HG03025 (cell line): ENCODE measurements around the gene METTL5.
"Not testable (repeated sequence)": the region's sequence is repeated elsewhere in the genome, so short reads cannot be mapped to it uniquely, and the experiment has no call there.

Source experiments
- ATAC-seq: cut with Tn5 transposase; IDR thresholded peaks from one replicate; pipeline ENCODE4 v1.9.1; 2021; ENCODE audit warnings: mild to moderate bottlenecking, moderate library complexity; ENCODE audit not compliant: unreplicated experiment, low FRiP score

Gene METTL5

DNA sequence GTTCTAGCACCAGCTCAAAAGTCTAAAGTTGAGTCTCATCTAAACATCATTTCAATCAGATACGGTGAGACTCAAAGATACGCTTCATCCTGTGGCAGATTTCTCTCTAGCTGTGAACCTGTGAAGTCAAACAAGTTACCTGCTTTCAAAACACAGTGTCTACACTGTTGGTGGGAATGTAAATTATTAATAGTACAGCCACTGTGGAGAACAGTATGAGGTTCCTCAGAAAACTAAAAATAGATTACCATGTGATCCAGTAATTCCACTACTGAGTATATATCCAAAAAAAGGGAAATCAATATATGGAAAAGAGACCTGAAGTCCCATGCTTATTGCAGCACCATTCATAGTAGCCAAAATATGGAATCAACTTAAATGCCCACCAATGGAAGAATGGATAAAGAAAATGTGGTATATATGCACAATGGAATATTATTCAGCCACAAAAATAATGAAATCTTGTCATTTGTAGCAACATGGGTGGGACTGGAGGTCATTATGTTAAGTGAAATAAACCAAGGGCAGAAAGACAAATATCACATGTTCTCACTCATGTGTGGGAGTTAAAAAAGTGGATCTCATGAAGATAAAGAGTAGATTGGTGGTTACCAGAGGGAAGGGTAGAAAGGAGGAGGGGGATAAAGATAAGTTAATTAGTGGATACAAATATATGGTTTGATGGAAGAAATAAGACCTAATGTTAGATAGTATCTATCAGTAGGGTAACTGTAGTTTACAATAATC, 14.2 kb upstream of the METTL5 start:
- ATAC-seq = no peak

DNA sequence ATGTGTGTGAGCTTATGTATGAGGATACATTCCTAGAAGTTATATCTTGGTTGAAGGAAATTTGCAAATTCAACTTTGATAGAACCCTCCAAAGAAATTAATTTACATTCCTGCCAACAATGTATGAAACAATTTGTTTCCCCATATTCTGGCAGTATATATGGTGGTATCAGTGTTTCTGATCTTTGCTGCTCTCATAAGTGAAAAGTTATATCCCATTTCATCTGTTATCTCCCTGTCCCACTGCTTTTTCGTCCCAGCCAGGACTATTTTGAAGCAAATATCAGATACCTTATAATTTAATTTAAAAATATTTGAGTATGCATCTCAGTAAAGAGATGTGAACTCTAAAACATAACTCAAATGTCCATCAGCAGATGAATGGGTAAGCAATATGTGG, 9.7 kb upstream of the METTL5 start:
- ATAC-seq = no peak

DNA sequence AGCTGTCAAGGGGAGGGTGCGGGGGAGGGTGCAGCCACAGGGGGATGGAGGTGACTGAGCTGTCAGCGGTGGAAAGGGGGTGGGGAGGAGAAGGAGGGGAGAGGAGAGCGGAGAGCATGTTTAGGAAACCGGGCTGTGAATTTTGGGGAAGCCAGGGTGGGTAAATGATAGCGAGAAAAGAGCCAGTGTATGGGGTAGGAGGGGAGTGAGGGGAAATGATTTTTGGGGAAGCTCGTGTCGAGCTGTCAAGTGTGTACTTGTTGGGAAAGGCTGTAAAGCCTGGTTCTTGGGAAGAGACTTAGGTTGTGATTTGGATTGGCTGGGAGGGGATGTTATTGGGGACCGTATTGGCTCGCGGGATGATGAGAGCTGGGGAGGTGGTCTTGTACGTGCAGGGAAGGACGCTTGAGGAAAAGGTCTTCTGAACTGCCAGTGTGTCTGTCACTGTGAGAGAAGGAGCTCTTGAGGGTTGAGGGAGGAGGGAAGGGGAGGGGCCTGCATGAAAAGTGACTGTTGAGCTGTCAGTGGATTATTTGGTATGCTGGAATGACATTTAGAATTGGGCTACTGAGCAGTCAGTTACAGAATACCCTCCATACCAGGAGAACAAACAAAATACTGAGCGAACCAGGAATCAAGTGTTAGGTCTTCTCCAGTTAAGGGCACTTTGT, 3.6 kb upstream of the METTL5 start:
- peak; percentile 27 for ATAC-seq

DNA sequence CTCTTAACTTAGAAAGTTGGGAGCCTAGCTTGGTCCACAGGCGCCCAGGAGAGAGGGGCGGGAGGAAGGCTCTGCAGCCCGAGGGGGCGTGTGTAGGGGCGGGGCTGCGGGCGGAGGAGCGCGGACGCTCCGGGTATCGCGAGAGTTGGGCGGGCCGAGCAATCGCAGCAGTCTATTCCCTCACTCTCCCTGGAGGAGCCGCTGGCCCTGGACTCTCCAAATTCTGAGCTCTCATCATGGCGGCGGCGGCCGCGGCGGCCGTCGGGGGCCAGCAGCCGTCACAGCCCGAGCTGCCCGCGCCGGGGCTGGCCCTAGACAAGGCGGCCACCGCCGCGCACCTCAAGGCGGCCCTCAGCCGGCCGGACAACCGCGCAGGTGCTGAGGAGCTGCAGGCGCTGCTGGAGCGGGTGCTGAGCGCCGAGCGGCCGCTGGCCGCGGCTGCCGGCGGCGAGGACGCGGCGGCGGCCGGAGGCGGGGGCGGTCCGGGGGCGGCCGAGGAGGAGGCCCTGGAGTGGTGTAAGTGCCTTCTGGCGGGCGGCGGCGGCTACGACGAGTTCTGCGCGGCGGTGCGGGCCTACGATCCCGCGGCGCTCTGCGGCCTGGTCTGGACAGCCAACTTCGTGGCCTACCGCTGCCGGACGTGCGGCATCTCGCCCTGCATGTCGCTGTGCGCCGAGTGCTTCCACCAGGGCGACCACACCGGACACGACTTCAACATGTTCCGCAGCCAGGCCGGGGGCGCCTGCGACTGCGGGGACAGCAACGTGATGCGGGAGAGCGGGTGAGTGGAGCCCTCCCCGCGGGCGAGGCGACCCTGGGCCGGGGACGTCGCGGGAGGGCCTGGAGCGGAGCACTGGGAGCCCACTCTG, 2.8 kb upstream of the METTL5 start, which contains the start of gene UBR3:
UBR3 (plus strand) TSS at position 183 of the 869 bp plus-strand sequence; CDS start at position 237, 54 bp downstream.
- peak; percentile 73 for ATAC-seq

DNA sequence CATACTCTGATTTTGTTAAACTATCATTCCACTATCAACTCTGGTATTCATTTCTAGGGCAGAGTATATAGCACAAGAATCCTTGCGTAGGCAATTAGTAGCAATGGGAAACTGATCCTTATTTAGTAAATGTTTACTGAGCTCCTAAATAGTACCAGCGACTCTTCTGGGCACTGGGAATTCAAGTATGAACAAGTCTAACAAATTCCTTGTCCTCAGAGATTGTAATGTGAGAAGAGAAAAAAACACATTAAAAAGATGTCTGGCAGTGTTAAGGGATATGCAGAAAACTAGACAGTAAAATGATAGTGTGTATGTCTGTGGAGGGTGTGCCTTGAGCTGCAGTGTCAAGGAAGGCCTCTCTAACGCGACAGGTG, 721 bp downstream of the METTL5 start:
- no peak for ATAC-seq

DNA sequence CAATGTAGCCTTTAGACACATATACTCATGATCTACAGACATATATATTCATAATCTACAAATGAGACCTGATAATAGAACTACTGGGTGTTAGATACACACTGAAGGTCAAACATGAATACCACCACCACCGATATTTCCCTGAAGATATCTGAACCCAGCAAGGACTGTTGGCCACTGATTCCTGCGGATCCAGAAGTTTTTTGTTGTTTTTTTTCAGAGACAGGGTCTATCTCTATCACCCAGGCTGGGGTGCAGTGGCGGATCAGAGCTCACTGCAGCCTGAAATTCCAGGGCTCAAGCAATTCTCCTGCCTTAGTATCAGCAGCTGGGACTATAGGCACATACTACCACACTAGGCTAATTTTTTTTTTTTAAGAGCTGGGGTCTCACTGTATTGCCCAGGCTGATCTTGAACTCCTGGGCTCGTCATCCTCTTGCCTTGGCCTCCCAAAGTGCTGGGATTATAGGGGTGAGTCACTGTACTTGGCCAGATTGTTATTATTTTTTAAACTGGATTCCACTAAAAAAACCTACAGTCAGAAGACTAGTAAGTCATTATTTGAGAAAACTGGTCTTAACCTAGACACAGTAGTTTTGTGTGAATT, 1.8 kb downstream of the METTL5 start:
- no peak for ATAC-seq

DNA sequence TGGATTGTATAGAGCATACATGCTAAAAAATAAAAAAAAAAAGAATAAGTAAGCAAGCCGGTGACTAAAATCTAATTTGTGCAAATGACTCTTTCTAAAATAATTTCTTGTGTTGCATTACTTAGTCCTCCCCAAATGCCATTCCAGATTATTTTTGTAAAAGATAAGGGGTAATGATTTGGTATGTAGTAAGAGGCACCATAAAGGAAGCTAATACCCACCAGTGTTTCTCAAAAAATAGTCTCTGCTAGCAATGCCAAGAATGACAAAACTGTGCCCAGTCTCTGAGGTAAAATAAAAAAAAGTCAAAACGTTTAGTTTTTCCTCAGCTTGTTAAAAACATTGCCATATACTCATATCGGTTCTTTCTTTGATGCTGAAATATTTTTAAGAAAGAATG, 2.7 kb downstream of the METTL5 start:
- ATAC-seq = no peak

DNA sequence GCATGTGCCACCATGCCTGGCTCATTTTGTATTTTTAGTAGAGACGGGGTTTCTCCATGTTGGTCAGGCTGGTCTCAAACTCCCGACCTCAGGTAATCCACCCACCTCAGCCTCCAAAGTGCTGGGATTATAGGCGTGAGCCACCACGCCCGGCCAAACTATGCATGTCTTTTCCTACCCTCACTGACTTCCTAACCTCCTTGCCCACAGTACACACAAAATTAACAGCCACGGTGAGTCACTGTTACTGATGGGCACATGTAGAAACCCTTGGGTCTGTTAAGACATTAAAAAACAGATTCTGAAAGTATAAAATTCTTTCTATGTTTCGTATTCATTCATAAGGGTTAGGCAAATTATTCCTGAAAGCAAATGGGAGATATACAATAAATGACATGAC, 4.6 kb downstream of the METTL5 start:
- not testable (repeated sequence) for ATAC-seq

DNA sequence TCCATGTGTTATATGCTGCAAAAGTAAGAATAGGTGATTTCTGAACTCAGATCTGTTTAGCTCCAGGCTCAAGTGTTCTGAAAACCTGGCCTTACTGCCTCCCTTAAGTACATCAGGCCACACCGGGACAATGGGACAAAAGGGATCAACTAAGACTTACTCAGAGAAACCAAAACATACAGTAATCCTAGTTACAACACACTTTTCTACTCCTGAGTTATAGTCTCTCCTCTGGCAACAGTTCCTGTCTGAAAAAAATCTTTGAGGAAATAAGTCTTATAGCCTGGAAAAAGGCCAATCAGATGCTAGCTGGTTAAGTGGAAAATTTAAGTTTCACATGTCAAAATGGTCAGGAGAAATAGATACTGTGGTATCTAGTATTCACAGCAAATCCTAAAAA, 5.6 kb downstream of the METTL5 start:
- ATAC-seq = no peak

DNA sequence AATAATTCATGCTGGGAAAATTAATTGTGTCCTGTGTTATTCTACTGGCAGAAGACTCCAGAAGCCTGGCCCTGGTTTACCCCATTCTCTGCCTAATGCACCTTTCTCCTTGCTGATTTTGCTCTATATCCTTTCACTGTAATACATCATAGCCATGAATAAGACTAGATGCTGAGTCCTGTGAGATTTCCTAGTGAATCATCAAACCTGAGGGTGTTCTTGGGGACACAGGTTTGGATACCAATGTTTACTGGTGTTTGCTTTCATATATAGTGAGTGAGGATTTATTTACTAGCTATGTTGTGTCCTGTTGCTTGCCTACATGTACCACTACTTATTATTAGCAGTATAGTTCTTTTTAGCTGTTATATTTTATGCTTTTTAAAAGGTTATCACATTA, 6.5 kb downstream of the METTL5 start:
- no peak for ATAC-seq

DNA sequence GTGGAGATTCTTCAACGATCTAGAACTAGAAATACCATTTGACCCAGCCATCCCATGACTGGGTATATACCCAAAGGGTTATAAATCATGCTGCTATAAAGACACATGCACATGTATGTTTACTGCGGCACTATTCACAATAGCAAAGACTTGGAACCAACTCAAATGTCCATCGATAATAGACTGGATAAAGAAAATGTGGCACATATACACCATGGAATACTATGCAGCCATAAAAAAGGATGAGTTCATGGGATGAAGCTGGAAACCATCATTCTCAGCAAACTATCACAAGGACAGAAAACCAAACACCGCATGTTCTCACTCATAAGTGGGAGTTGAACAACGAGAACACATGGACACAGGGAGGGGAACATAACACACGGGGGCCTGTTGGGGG, 7.3 kb downstream of the METTL5 start:
- ATAC-seq = not testable (repeated sequence)

DNA sequence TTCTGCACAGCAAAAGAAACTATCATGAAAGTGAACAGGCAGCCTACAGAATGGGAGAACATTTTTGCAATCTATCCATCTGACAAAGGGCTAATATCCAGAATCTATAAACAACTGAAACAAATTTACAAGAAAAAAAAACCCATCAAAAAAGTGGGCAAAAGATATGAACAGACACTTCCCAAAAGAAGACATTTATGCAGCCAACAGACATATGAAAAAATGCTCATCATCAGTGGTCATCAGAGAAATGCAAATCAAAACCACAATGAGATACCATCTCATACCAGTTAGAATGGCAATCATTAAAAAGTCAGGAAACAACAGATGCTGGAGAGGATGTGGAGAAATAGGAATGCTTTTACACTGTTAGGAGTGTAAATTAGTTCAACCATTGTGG, 7.7 kb downstream of the METTL5 start:
- not testable (repeated sequence) for ATAC-seq

DNA sequence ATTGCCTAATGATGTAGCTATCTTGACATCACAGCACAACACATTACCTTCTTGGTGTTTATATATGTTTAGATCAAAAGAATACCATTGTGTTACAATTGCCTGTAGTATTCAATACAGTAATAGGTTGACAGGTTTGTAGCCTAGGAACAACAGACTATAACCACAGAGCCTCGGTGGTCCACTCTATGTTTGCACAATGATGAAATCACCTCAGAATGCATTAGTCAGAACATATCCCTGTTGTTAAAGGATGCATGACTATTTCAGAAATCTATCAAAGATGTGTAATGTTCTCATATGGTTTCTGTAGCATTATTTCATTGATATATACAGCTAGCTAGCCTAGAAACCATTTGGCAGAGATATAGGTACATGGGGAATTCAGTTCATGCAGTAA, 8.9 kb downstream of the METTL5 start:
- ATAC-seq = no peak

DNA sequence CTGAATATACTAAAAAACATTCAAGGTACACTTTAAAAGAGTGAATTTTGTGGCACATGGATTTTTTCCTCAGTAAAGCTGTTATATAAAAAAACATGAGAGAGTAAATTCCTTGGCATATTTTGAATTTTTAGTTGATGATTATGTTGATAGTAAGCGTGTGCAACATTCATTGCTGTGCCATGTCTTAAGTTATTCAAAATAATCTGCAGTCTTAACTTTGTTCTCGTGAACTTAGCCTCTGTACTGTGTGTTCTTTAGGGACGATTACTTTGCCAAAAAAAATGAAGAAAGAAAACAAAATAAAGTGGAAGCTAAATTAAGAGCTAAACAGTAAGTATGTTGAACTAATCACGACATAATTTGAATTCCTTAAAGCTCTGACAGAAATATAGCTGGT, 16.5 kb downstream of the METTL5 start:
- no peak for ATAC-seq

DNA sequence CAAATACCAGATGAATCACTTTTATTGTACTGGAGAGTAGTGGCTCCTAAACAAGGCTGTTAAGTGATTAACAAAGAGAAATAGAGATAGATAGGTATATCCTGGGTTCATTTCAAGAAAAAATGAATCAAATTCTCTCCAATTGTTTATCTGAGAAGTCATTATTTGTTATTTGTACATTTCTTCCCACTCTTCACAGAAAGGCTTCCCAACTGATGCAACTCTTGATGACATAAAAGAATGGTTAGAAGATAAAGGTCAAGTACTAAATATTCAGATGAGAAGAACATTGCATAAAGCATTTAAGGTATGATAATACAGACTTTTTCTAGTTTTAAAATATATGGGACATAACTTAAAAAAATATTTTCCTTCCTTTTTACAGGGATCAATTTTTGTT, 18.1 kb downstream of the METTL5 start:
- ATAC-seq = no peak

DNA sequence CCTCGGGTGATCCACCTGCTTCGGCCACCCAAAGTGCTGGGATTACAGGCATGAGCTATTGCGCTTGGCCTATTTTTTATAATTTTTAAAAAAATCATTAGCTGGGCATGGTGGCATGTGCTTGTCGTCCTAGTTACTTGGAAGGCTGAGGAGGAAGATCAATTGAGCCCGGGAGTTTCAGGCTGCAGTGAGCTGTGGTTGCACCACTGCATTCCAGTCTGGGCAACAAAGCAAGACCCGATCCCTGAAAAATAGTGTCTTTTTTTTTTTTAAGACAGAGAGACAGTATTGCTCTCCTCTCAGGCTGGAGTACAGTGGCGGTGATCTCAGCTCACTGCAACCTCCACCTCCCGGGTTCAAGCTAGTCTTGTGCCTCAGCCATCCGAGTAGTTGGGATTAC, 21.2 kb downstream of the METTL5 start:
- no peak for ATAC-seq

DNA sequence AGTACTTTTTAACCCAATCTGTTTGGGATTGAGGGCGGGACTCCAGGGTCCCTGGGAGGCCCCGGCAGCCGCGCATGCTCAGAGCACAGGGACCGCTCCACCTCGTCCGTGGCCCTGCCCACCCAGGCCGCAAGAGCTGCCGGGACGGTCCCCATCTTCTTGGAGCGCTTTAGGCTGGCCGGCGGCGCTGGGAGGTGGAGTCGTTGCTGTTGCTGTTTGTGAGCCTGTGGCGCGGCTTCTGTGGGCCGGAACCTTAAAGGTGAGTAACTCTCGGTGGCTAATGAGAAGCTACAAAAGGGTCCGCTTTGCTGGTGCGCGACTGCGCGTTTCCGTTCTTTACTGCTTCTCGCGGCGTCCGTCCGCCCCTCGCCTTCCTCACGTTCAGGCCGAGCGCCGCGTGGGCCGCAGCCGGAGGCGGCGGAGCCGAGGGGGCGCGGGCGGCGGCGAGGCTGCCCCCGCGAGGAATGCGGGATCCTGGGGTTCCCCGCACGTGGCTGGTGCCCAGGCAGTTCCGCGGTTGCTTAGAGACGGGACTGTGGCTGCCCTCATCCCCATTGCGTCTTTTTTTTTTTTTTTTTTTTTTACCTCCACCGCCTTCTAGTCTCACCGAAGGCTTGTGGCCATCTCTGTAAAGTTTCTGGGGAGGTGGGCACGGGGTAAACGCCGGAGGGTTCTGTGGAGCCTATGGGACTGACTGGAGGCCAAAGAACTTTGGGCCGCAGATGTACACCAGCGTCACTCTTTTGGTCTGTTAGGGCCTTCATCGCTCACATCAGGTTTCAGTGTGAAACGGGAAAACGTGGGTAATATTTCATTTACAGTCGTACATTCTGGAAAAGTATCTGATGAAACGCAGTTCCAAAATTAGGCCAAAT, 25.8 kb downstream of the METTL5 start, which contains the start of gene SSB:
SSB (plus strand) TSS at position 154 of the 875 bp plus-strand sequence. CDS start 2,090 bp downstream, outside the sequence.
- peak; percentile 96 for ATAC-seq

DNA sequence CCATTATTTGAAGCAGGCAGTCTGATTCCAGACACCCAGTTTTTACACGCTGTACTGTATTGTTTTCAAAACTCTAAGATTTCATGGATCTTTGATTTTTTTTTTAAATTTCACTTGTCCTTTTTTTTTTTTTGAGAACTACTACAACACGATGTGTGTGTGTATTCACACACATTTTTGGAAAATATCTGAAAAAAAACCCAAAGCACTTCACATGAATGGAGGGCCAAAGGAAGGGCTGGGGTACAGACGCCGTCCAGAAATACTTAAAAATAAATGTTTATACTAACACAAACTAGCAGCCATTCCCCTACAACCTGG, 26.3 kb downstream of the METTL5 start:
- peak; percentile 4 for ATAC-seq

DNA sequence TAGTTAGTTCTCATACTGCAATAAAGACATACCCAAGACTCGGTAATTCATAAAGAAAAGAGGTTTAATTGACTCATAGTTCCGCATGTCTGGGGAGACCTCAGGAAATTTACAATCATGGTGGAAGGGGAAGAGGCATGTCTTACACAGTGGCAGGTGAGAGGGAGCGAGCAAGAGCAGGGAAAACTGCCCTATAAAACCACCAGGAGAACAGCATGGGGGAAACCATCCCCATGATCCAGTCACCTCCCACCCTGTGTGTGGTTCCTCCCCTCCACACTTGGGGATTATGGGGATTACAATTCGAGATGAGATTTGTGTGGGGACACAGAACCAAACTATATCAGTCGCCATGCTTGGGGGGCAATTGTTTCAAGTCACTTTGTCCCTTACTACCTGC, 27.1 kb downstream of the METTL5 start:
- ATAC-seq = no peak

DNA sequence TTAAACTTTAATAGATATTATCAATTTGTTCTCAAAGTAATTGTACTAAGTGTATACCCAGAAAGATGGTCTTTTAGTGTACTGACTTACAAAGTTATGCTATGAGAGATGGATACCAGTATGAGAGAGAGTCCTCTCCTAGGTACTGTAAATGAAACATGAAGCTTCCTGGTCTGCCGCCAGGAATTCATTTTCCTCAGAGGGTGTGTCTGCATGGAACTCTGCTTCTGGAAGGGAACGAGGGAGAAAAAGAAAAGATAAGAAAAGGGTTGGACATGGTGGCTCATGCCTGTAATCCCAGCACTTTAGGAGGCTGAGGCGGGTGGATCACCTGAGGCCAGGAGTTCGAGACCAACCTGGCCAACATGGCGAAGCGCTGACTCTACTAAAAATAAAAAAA, 28.3 kb downstream of the METTL5 start:
- no peak for ATAC-seq
